Activated T-helper 2 cell treated with anti-CD3 and anti-CD28 coated beads, Interferon-gamma antibody, Interleukin-2, Interleukin-4, amounts not matched to agents 10 μg/mL and 5 μg/mL and 100 μg/mL, durations not matched to agents 14 hours and 24 hours and 36 hours (primary cell): ENCODE results near the gene ATP5PO. TPM values are rescaled to one million over a fixed set of nuclear protein-coding genes. Genes with fewer than 3 reads are reported as not detected.
A peak's percentile ranks its signal among the peaks of the same experiment; 100 is the strongest.

Experiments used
- DNase-seq: peaks from one replicate; pipeline ENCODE4 v3.0.0; 2021; ENCODE audit warnings: low spot score
- H3K27ac Mint-ChIP-seq: one replicate; pipeline ENCODE4 v1.8.0; 2021; ENCODE audit warnings: mixed read lengths
- H3K27me3 Mint-ChIP-seq: one replicate; pipeline ENCODE4 v1.8.0; 2021; ENCODE audit warnings: low read depth, mixed read lengths
- H3K36me3 Mint-ChIP-seq: one replicate; pipeline ENCODE4 v1.8.0; 2021; ENCODE audit warnings: low read depth, mixed read lengths
- H3K4me1 Mint-ChIP-seq: one replicate; pipeline ENCODE4 v1.8.0; 2021; ENCODE audit warnings: low read depth, mixed read lengths
- H3K4me3 Mint-ChIP-seq: one replicate; pipeline ENCODE4 v1.8.0; 2021; ENCODE audit warnings: low read depth, mild to moderate bottlenecking, moderate library complexity, mixed read lengths
- H3K9me3 Mint-ChIP-seq: one replicate; pipeline ENCODE4 v1.8.0; 2021; ENCODE audit warnings: mixed read lengths
- intact Hi-C: fragments of 100-400 bp; cut with micrococcal nuclease; formaldehyde crosslinking; loops from one replicate; pipeline ENCODE4 v1.15.1; 2023
- total RNA-seq: library from RNA; stranded (reverse); gene quantifications from 2 replicates; pipeline ENCODE4 v1.2.3, GENCODE V29; 2022

Gene ATP5PO
- total RNA-seq, 1 donor from 2014 or later, result 186 TPM

- intact Hi-C loops, result loop anchor here (1.0 to 5.0 kb wide), 4 partner anchors 16 to 249 kb away; no protein-coding TSS in a partner anchor
- H3K36me3 Mint-ChIP-seq, result peaks cover 52% of the 10 kb centered on the region
Measured at GRCh38 chr21:33948096-33948950, 32.7 kb upstream of the ATP5PO start.

GRCh38 chr21:33947451-33948095, 32.0 kb upstream of the ATP5PO start:
- Mint-ChIP-seq H3K4me1 (peaks cover 65% of the 10 kb centered on the region), H3K27me3 (no peaks in the 10 kb centered on the region), H3K4me3 (peak overlapping the region; percentile 71), H3K9me3 (peaks cover 11% of the 10 kb centered on the region), H3K27ac (peak overlapping the region; percentile 100), H3K36me3 (peaks cover 50% of the 10 kb centered on the region)
- peak; percentile 83 for DNase-seq
- intact Hi-C loops, result loop anchor here (1.0 to 5.0 kb wide), 7 partner anchors 15 to 250 kb away; no protein-coding TSS in a partner anchor

More at GRCh38 chr21:33948096-33948950, 32.7 kb upstream of the ATP5PO start:
- Mint-ChIP-seq H3K4me3 (peak overlapping the region; percentile 71), H3K4me1 (peaks cover 64% of the 10 kb centered on the region), H3K27me3 (no peaks in the 10 kb centered on the region), H3K27ac (peak overlapping the region; percentile 100), H3K9me3 (peaks cover 11% of the 10 kb centered on the region)
- peak; percentile 87 for DNase-seq

DNA sequence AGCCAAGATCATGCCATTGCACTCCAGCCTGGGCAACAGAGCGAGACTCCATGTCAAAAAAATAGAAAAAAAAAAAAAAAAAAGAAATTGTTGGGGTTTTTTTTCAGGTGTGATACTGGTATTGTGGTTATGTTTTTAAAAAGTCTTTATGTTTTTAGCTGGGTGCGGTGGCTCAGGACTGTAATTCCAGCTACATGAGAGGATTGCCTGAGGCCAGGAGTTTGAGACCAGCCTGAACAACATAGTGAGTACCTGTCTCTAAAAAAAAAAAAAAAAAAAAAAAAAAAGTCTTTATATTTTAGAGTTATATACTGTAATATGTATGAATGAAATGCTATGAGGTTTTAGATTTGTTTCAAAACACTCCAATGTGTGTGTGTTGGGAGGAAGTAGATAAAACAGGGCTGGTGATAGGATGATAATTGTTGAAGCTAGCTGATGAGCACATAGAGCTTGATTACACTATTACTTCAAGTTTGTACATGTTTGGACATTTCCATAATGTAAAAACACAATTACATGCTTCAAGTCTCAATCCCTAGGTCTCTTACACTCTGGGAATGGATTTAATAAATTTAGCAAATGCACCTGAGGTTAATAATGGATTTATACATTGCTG, 30.2 kb upstream of the ATP5PO start:
- peak overlapping the region; percentile 100 for H3K27ac Mint-ChIP-seq
- H3K9me3 Mint-ChIP-seq, result peaks cover 11% of the 10 kb centered on the region
- no peak for DNase-seq
- peaks cover 59% of the 10 kb centered on the region for H3K4me1 Mint-ChIP-seq
- intact Hi-C loops, result loop anchor here (2.0 to 5.0 kb wide), 3 partner anchors 77 to 252 kb away; no protein-coding TSS in a partner anchor
- H3K4me3 Mint-ChIP-seq, result no peak overlapping the region
- H3K36me3 Mint-ChIP-seq, result peaks cover 53% of the 10 kb centered on the region
- no peaks in the 10 kb centered on the region for H3K27me3 Mint-ChIP-seq

- Mint-ChIP-seq H3K36me3 (peaks cover 62% of the 10 kb centered on the region), H3K4me1 (peaks cover 49% of the 10 kb centered on the region), H3K27me3 (no peaks in the 10 kb centered on the region), H3K27ac (no peak overlapping the region), H3K9me3 (peaks cover 11% of the 10 kb centered on the region), H3K4me3 (no peak overlapping the region)
- DNase-seq, result no peak
- intact Hi-C loops, result no loop called here
Measured at GRCh38 chr21:33944185-33944763, 28.7 kb upstream of the ATP5PO start.

- no peak for DNase-seq
- Mint-ChIP-seq H3K27ac (no peak overlapping the region), H3K9me3 (peaks cover 11% of the 10 kb centered on the region), H3K4me1 (peaks cover 42% of the 10 kb centered on the region), H3K4me3 (no peak overlapping the region), H3K27me3 (no peaks in the 10 kb centered on the region), H3K36me3 (peaks cover 70% of the 10 kb centered on the region)
- intact Hi-C loops, result no loop called here
Measured at GRCh38 chr21:33943293-33943692, 27.7 kb upstream of the ATP5PO start.

DNA sequence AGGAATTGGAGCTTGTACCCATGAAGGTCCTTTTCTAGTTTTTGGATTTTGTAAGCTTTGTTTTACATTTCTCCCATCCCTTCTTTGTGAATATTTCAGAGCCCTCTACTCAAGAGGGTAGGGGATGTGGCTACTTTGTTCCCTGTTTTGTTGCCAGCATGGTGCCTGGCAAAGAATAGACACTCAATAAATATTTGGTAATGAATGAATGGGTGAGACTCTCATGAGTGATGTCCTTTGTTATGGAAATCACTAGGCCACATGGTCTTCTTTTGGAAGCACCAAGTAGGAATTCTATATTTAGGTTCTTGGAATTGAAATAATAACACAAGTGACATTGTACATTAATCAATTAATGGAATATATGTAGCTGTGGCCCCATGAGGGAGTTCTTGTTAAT, 26.8 kb upstream of the ATP5PO start:
- no peak overlapping the region for H3K4me3 Mint-ChIP-seq
- H3K4me1 Mint-ChIP-seq, result peaks cover 39% of the 10 kb centered on the region
- peaks cover 11% of the 10 kb centered on the region for H3K9me3 Mint-ChIP-seq
- DNase-seq, result no peak
- peaks cover 67% of the 10 kb centered on the region for H3K36me3 Mint-ChIP-seq
- H3K27me3 Mint-ChIP-seq, result no peaks in the 10 kb centered on the region
- intact Hi-C loops, result no loop called here
- no peak overlapping the region for H3K27ac Mint-ChIP-seq

DNA sequence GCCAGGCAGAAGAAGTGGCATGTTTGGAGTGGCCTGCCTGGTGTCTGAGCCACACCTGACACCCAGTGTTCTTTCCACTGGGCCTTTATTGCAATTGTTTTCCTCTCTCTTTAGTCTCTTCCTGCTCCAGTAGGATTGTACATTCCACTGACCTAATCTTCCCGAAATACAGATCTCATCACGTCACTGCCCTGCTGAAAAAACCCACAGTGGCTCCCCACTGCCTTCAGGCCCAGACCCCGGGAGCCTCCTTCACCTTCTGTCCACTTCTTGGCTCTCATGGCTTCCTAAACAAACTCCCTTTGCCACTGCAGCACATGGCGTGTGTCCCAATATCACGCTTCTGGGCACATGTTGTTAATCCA, 25.3 kb upstream of the ATP5PO start:
- Mint-ChIP-seq H3K36me3 (peaks cover 63% of the 10 kb centered on the region), H3K4me3 (no peak overlapping the region), H3K27ac (peak overlapping the region; percentile 64), H3K4me1 (peaks cover 40% of the 10 kb centered on the region), H3K9me3 (peaks cover 11% of the 10 kb centered on the region), H3K27me3 (no peaks in the 10 kb centered on the region)
- intact Hi-C loops, result no loop called here
- DNase-seq, result no peak

- H3K9me3 Mint-ChIP-seq, result peaks cover 11% of the 10 kb centered on the region
- no peak for DNase-seq
- peaks cover 42% of the 10 kb centered on the region for H3K4me1 Mint-ChIP-seq
- H3K27me3 Mint-ChIP-seq, result no peaks in the 10 kb centered on the region
- intact Hi-C loops, result no loop called here
- H3K4me3 Mint-ChIP-seq, result no peak overlapping the region
- H3K27ac Mint-ChIP-seq, result peak overlapping the region; percentile 64
- H3K36me3 Mint-ChIP-seq, result peaks cover 66% of the 10 kb centered on the region
Measured at GRCh38 chr21:33940164-33940880, 24.7 kb upstream of the ATP5PO start.

DNA sequence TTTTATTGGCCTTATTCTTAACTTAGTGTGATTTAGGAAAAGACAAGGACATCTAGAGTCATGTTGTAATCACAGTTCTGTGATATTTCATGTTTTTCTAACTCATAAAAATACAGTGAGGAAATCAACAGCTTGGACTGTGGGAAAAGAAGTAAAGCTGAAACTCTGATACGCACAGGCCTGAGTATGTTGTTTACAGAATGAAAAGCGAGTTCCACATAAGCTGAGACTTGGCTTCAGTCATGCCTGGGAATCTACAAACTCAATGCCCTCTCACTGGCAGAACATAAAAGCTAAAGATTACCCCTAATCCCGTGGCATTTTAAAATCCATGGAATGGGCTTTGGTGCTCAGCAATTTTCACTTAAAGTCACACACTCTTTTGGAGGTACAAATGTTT, 23.6 kb upstream of the ATP5PO start:
- no peak for DNase-seq
- H3K4me3 Mint-ChIP-seq, result no peak overlapping the region
- peak overlapping the region; percentile 33 for H3K27ac Mint-ChIP-seq
- H3K9me3 Mint-ChIP-seq, result peaks cover 3% of the 10 kb centered on the region
- H3K4me1 Mint-ChIP-seq, result peaks cover 44% of the 10 kb centered on the region
- peaks cover 61% of the 10 kb centered on the region for H3K36me3 Mint-ChIP-seq
- no peaks in the 10 kb centered on the region for H3K27me3 Mint-ChIP-seq
- intact Hi-C loops, result no loop called here

- intact Hi-C loops, result no loop called here
- Mint-ChIP-seq H3K4me3 (no peak overlapping the region), H3K27ac (peak overlapping the region; percentile 39), H3K4me1 (peaks cover 48% of the 10 kb centered on the region), H3K9me3 (no peaks in the 10 kb centered on the region), H3K36me3 (peaks cover 53% of the 10 kb centered on the region), H3K27me3 (no peaks in the 10 kb centered on the region)
- DNase-seq, result no peak
Measured at GRCh38 chr21:33938381-33938780, 22.8 kb upstream of the ATP5PO start.

DNA sequence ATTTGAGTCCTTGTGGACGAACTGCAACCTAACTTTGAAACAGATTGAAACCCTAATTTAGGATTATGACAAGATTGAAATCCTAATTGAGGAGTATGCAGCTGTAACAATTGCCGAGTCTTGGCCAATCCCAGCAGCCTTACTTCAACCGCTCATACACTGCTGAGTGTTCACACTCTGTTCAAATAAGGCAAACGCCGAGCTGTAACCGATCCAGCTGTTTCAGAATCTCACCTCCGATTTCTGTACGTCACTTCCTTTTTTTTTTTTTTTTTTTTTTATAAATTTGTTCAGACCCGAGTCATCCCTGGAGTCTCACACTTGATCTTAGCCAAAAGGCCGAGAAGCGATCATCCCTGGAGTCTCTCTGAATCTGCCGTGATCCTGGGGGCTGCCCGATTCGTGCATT, 22.3 kb upstream of the ATP5PO start:
- H3K9me3 Mint-ChIP-seq, result no peaks in the 10 kb centered on the region
- H3K27me3 Mint-ChIP-seq, result no peaks in the 10 kb centered on the region
- DNase-seq, result no peak
- H3K27ac Mint-ChIP-seq, result peak overlapping the region; percentile 49
- H3K4me1 Mint-ChIP-seq, result peaks cover 51% of the 10 kb centered on the region
- no peak overlapping the region for H3K4me3 Mint-ChIP-seq
- H3K36me3 Mint-ChIP-seq, result peaks cover 52% of the 10 kb centered on the region
- intact Hi-C loops, result no loop called here

DNA sequence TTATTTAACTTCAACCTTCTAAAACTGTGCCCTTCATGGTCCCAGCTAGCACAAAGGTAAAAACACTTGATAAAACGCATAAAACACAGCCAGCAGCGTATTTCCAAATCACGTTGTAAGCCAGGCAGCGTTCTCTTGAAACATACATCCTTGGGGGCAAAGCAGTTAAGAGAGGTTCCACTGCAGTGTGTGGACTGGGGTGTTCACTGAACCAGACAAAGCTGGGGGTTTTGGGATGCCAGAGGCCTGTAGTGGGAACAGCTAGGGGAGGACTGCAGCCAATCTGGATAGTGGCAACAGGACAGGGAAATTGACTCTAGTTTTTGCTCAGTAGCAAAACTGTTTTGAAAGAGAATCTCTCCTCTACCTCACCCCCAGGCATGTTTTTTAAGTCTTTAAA, 21.5 kb upstream of the ATP5PO start:
- H3K9me3 Mint-ChIP-seq, result no peaks in the 10 kb centered on the region
- H3K4me3 Mint-ChIP-seq, result peak overlapping the region; percentile 56
- no peak for DNase-seq
- H3K27ac Mint-ChIP-seq, result peak overlapping the region; percentile 83
- intact Hi-C loops, result no loop called here
- peaks cover 54% of the 10 kb centered on the region for H3K4me1 Mint-ChIP-seq
- H3K36me3 Mint-ChIP-seq, result peaks cover 52% of the 10 kb centered on the region
- H3K27me3 Mint-ChIP-seq, result no peaks in the 10 kb centered on the region
